H9 (cell line): ENCODE results near the gene JRKL. TPM values are rescaled to one million over a fixed set of nuclear protein-coding genes. Genes with fewer than 3 reads are reported as not detected.
"Not testable (repeated sequence)": the region's sequence is repeated elsewhere in the genome, so short reads cannot be mapped to it uniquely, and the experiment has no call there.

Experiments
- DNase-seq: peaks from one replicate; pipeline ENCODE4 v3.0.0-alpha.2; 2017
- H2AFZ ChIP-seq: one replicate; pipeline ENCODE4 v1.6.1; 2013; ENCODE audit warnings: mild to moderate bottlenecking, low read length, control low read depth, moderate library complexity
- H2AK5ac ChIP-seq: 2 replicates; pipeline ENCODE4 v1.6.1; 2013; ENCODE audit warnings: low read length, control low read depth, mixed read lengths; ENCODE audit not compliant: insufficient read length
- H2BK120ac ChIP-seq: one replicate; pipeline ENCODE4 v1.6.1; 2013; ENCODE audit warnings: low read depth, mild to moderate bottlenecking, low read length, control low read depth, inconsistent platforms; ENCODE audit not compliant: poor library complexity, severe bottlenecking
- H2BK12ac ChIP-seq: 2 replicates; pipeline ENCODE4 v1.6.1; 2013; ENCODE audit warnings: low read length, control low read depth, mixed read lengths, low read depth; ENCODE audit not compliant: insufficient read length
- H2BK15ac ChIP-seq: 2 replicates; pipeline ENCODE4 v1.6.1; 2013; ENCODE audit warnings: low read depth, low read length, control low read depth
- H2BK20ac ChIP-seq: one replicate; pipeline ENCODE4 v1.6.1; 2013; ENCODE audit warnings: low read depth, mild to moderate bottlenecking, low read length, control low read depth, inconsistent platforms; ENCODE audit not compliant: poor library complexity, severe bottlenecking
- H2BK5ac ChIP-seq: 2 replicates; pipeline ENCODE4 v1.6.1; 2013; ENCODE audit warnings: low read length, control low read depth, mixed read lengths; ENCODE audit not compliant: insufficient read length
- H3K14ac ChIP-seq: 2 replicates; pipeline ENCODE4 v1.6.1; 2013; ENCODE audit warnings: low read length, control low read depth; ENCODE audit not compliant: insufficient read depth
- H3K18ac ChIP-seq: 2 replicates; pipeline ENCODE4 v1.6.1; 2013; ENCODE audit warnings: low read depth, mild to moderate bottlenecking, mixed read lengths, low read length, control low read depth; ENCODE audit not compliant: insufficient read length
- H3K23ac ChIP-seq: 2 replicates; pipeline ENCODE4 v1.6.1; 2013; ENCODE audit warnings: low read length, control low read depth, mixed read lengths, low read depth; ENCODE audit not compliant: insufficient read length
- H3K23me2 ChIP-seq: 2 replicates; pipeline ENCODE4 v1.6.1; 2013; ENCODE audit warnings: low read depth, mild to moderate bottlenecking, mixed read lengths, low read length, control low read depth; ENCODE audit not compliant: insufficient read length, poor library complexity, severe bottlenecking
- H3K27ac ChIP-seq: 2 replicates; pipeline ENCODE4 v1.5.1; 2013; ENCODE audit warnings: low read length, control low read depth, mixed read lengths, low read depth; ENCODE audit not compliant: insufficient read length
- H3K27me3 ChIP-seq: 2 replicates; pipeline ENCODE4 v1.6.1; 2013; ENCODE audit warnings: low read length, control low read depth, inconsistent platforms; ENCODE audit not compliant: insufficient read depth
- H3K4ac ChIP-seq: 2 replicates; pipeline ENCODE4 v1.6.1; 2013; ENCODE audit warnings: low read depth, mild to moderate bottlenecking, control low read depth, inconsistent platforms, low read length, moderate library complexity
- H3K4me1 ChIP-seq: 2 replicates; pipeline ENCODE4 v1.6.1; 2013; ENCODE audit warnings: low read length, control low read depth, inconsistent platforms; ENCODE audit not compliant: insufficient read depth
- H3K4me2 ChIP-seq: 2 replicates; pipeline ENCODE4 v1.6.1; 2013; ENCODE audit warnings: low read length, control low read depth, mixed read lengths; ENCODE audit not compliant: insufficient read length, insufficient read depth
- H3K56ac ChIP-seq: 2 replicates; pipeline ENCODE4 v1.6.1; 2013; ENCODE audit warnings: low read depth, mild to moderate bottlenecking, mixed read lengths, low read length, control low read depth; ENCODE audit not compliant: insufficient read length
- H3K79me1 ChIP-seq: 2 replicates; pipeline ENCODE4 v1.6.1; 2013; ENCODE audit warnings: low read depth, mild to moderate bottlenecking, moderate library complexity, low read length, control low read depth, inconsistent platforms; ENCODE audit not compliant: insufficient read depth, poor library complexity, severe bottlenecking
- H3K79me2 ChIP-seq: 2 replicates; pipeline ENCODE4 v1.6.1; 2013; ENCODE audit warnings: low read length, control low read depth, inconsistent platforms; ENCODE audit not compliant: insufficient read depth
- H3K9ac ChIP-seq: 2 replicates; pipeline ENCODE4 v1.6.1; 2013; ENCODE audit warnings: low read length, control low read depth, mixed read lengths; ENCODE audit not compliant: insufficient read length; ENCODE audit errors: extremely low read depth
- H3K9me3 ChIP-seq: one replicate; pipeline ENCODE4 v1.6.1; 2013; ENCODE audit warnings: low read depth, low read length, inconsistent platforms; ENCODE audit not compliant: control insufficient read depth
- H3T11ph ChIP-seq: one replicate; pipeline ENCODE4 v1.6.1; 2013; ENCODE audit warnings: mild to moderate bottlenecking, low read length, control low read depth, inconsistent platforms
- H4K20me1 ChIP-seq: one replicate; pipeline ENCODE4 v1.6.1; 2013; ENCODE audit not compliant: control insufficient read depth, insufficient read length, insufficient read depth
- H4K5ac ChIP-seq: 2 replicates; pipeline ENCODE4 v1.6.1; 2013; ENCODE audit warnings: low read depth, mild to moderate bottlenecking, mixed read lengths, low read length, control low read depth; ENCODE audit not compliant: insufficient read length
- H4K8ac ChIP-seq: replicated peaks from 2 replicates; pipeline ENCODE4 v1.6.1; 2013; ENCODE audit warnings: low read length, control low read depth, mixed read lengths, low read depth; ENCODE audit not compliant: insufficient read length
- H4K91ac ChIP-seq: 2 replicates; pipeline ENCODE4 v1.6.1; 2013; ENCODE audit warnings: low read depth, mild to moderate bottlenecking, moderate library complexity, mixed read lengths, low read length, control low read depth; ENCODE audit not compliant: insufficient read length
- H3K27ac Mint-ChIP-seq, 3 experiments: 2 replicates in 2 of 3; 3 replicates in 1 of 3; pipeline ENCODE4 v1.8.0; 2020 to 2021; ENCODE audit warnings: mixed read lengths in 3 of 3, mild to moderate bottlenecking in 1 of 3, moderate library complexity in 1 of 3
- H3K27me3 Mint-ChIP-seq: 2 replicates; pipeline ENCODE4 v1.8.0; 2021; ENCODE audit warnings: low read depth, mild to moderate bottlenecking, moderate library complexity, mixed read lengths
- H3K36me3 Mint-ChIP-seq, 3 experiments: 2 replicates in 2 of 3; 3 replicates in 1 of 3; pipeline ENCODE4 v1.8.0; 2020 to 2021; ENCODE audit warnings: low read depth in 3 of 3, mixed read lengths in 3 of 3; ENCODE audit not compliant: insufficient read depth in 1 of 3
- H3K4me1 Mint-ChIP-seq, 2 experiments: 2 replicates each; pipeline ENCODE4 v1.8.0; 2020; ENCODE audit warnings: mixed read lengths in 2 of 2
- H3K4me3 Mint-ChIP-seq, 2 experiments: 2 replicates in 1 of 2; 3 replicates in 1 of 2; pipeline ENCODE4 v1.8.0; 2020 to 2021; ENCODE audit warnings: mild to moderate bottlenecking in 2 of 2, mixed read lengths in 2 of 2, moderate library complexity in 1 of 2
- H3K9me3 Mint-ChIP-seq, 2 experiments: 2 replicates in 1 of 2; 3 replicates in 1 of 2; pipeline ENCODE4 v1.8.0; 2020; ENCODE audit warnings: mild to moderate bottlenecking in 2 of 2, mixed read lengths in 2 of 2, moderate library complexity in 1 of 2
- CTCF ChIP-seq: fragments of 200-600 bp; sonication (generic); conservative IDR thresholded peaks from 3 replicates; pipeline ENCODE4 v1.8.0; 2021; ENCODE audit warnings: antibody characterized with exemption, mild to moderate bottlenecking
- WGBS: extraction: QIAGEN DNeasy Blood & Tissue Kit; methylation state at CpG from one replicate; pipeline ENCODE4 v1.1.7; 2013; ENCODE audit warnings: missing lambda C conversion rate, low lambda C conversion rate, mixed read lengths; ENCODE audit not compliant: insufficient read length; ENCODE audit errors: extremely low coverage; 5-methylcytosine and 5-hydroxymethylcytosine counted together
- total RNA-seq: library from RNA; stranded (reverse); gene quantifications from 2 replicates; pipeline ENCODE4 v1.2.1, GENCODE V29; 2021

JRKL gene
- total RNA-seq, 1 experiment from 2014 or later: 3.6 TPM

- WGBS: no CpG with 5 or more reads among the region's 3 CpGs
- no peak overlapping the region for H3K56ac ChIP-seq
- no peak overlapping the region for H2BK15ac ChIP-seq
- no peak overlapping the region for H3K27ac Mint-ChIP-seq
- no peak overlapping the region for H3K4me2 ChIP-seq
- H3K4me1 ChIP-seq: no peaks in the 10 kb centered on the region
- no peaks in the 10 kb centered on the region for H3K27me3 Mint-ChIP-seq
- H3K79me2 ChIP-seq: no peaks in the 10 kb centered on the region
- H3K4me1 Mint-ChIP-seq: peaks cover 8 to 9% of the 10 kb centered on the region in 2 experiments
- H2BK20ac ChIP-seq: no peak overlapping the region
- peaks cover 4 to 18% (median 5%) of the 10 kb centered on the region in 3 experiments; a peak in 6 of 7 replicates for H3K36me3 Mint-ChIP-seq
- no peak overlapping the region for H4K91ac ChIP-seq
- H3K9me3 Mint-ChIP-seq: peaks cover 14 to 20% of the 10 kb centered on the region in 2 experiments
- no peak overlapping the region for H3K27ac ChIP-seq
- H4K8ac ChIP-seq: no peak overlapping the region
- H3K23ac ChIP-seq: no peak overlapping the region
- TF ChIP-seq CTCF: no peak
- H2AFZ ChIP-seq: no peak overlapping the region
- no peak overlapping the region for H3K4ac ChIP-seq
- no peak overlapping the region for H4K5ac ChIP-seq
- H2BK12ac ChIP-seq: no peak overlapping the region
- no peak overlapping the region for H3K9ac ChIP-seq
- H2AK5ac ChIP-seq: no peak overlapping the region
- no peaks in the 10 kb centered on the region for H4K20me1 ChIP-seq
- no peaks in the 10 kb centered on the region for H3K79me1 ChIP-seq
- no peak overlapping the region for H3K18ac ChIP-seq
- H2BK5ac ChIP-seq: no peak overlapping the region
- no peak overlapping the region for H2BK120ac ChIP-seq
- H3K23me2 ChIP-seq: no peaks in the 10 kb centered on the region
- no peak overlapping the region for H3T11ph ChIP-seq
- no peak overlapping the region for H3K14ac ChIP-seq
- H3K27me3 ChIP-seq: no peaks in the 10 kb centered on the region
- DNase-seq: no peak
- H3K4me3 Mint-ChIP-seq: no peak overlapping the region
- H3K9me3 ChIP-seq: no peaks in the 10 kb centered on the region
These were observed 40.9 kb downstream of the JRKL start for GRCh38 chr11:96430668-96431067.

GRCh38 chr11:96432654-96433053 is 42.8 kb downstream of the JRKL start:
- not testable (repeated sequence) for H3K27ac Mint-ChIP-seq, H3K4ac ChIP-seq, H3K4me2 ChIP-seq, H2BK120ac ChIP-seq, H2BK12ac ChIP-seq, H3K56ac ChIP-seq, H3K27me3 ChIP-seq, H3K79me1 ChIP-seq, H3K9ac ChIP-seq, H2AFZ ChIP-seq, H3K4me3 Mint-ChIP-seq, H2BK20ac ChIP-seq, H3K23ac ChIP-seq, H3K79me2 ChIP-seq, H3K4me1 ChIP-seq, H3K4me1 Mint-ChIP-seq, H2AK5ac ChIP-seq, DNase-seq, H3K9me3 ChIP-seq, H4K20me1 ChIP-seq, H4K8ac ChIP-seq, H3T11ph ChIP-seq, H2BK5ac ChIP-seq, H2BK15ac ChIP-seq, H3K27me3 Mint-ChIP-seq, H3K27ac ChIP-seq, H4K91ac ChIP-seq, H3K23me2 ChIP-seq, H4K5ac ChIP-seq, H3K14ac ChIP-seq, H3K18ac ChIP-seq
- peaks cover 4 to 18% (median 5%) of the 10 kb centered on the region in 3 experiments; a peak in 6 of 7 replicates for H3K36me3 Mint-ChIP-seq
- peaks cover 14 to 20% of the 10 kb centered on the region in 2 experiments for H3K9me3 Mint-ChIP-seq
